Inflammatory macrophage treated with lipopolysaccharide for 4 hours (primary cell): ENCODE results near the gene LDHD.
A peak's percentile ranks its signal among the peaks of the same experiment; 100 is the strongest.
"Not testable (repeated sequence)": the region's sequence is repeated elsewhere in the genome, so short reads cannot be mapped to it uniquely, and the experiment has no call there.

Source experiments
- DNase-seq: peaks from one replicate; pipeline ENCODE4 v3.0.0-alpha.2; 2020

Gene LDHD

DNA sequence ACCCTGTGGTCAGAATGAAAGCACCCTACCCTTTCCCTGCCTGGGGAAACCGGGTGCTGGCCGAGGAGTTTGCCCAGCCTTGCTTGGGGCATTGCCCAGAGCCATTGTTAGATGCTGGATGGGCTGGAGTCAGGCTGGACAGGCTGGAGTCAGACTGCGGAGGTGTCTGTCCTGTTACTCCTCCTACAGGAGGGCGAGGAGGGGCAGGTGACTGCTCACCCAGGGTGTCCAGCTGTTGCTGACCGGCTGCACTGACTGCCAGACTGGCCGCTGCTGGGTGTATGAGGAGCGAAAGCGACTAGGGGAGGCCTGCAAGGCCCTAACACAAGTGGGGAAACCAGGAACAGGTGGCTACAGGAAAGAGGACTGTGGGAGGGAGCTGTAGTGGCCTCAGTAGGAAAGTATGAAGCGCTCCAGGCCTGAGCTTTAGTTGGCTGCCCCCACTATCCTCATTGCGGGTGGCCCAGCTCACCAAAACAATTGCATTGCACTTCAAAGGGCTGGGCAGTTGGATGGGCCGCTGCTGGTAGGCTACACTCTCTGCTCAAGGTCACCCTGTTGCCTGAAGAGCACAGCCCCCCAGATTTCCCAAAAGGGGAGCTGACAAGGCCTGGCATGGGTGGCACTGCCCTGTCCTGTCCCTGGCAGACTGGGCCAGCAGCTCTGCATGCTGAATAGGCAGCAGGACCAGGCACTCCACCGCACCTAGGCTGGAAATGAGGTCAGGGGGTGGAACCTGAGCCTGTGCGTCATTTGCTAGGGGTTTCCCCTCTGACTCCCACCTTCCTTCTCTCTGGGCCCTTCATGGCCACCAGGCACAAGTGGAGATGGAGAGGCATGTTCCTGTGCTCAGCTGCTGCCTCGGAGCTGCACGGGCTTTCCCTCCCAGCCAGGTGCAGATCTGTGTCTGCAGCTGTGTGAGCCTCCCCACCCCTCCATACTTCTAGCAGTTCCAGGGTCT lies 18.4 kb downstream of the LDHD start:
- DNase-seq, result no peak

- DNase-seq, result no peak
These were observed 19.3 kb downstream of the LDHD start for GRCh38 chr16:75097191-75097761.

GRCh38 chr16:75096656-75097055 lies 19.9 kb downstream of the LDHD start:
- no peak for DNase-seq

GRCh38 chr16:75095204-75095621 lies 21.4 kb downstream of the LDHD start:
- DNase-seq, result no peak

GRCh38 chr16:75093598-75094540 lies 22.7 kb downstream of the LDHD start:
- no peak for DNase-seq

DNA sequence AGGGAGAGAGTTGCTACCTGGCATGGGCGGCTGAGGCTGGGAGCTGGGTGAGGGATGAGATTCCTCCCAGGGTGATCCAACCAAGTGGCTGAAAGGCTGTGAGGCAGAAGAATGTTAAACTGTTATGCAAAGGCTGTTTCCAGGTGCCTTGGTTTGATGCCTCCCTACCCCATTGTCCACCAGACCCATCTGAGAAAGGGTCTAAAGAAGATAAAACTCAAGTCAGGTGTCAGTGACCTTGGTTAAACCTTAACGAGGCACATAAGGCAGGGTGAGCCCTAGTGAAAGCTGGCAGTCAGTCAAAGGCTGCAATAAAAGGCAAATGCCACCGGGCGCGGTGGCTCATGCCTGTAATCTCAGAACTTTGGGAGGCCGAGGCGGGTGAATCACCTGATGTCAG lies 23.8 kb downstream of the LDHD start:
- no peak for DNase-seq

GRCh38 chr16:75091619-75092018 lies 25.0 kb downstream of the LDHD start:
- not testable (repeated sequence) for DNase-seq

DNA sequence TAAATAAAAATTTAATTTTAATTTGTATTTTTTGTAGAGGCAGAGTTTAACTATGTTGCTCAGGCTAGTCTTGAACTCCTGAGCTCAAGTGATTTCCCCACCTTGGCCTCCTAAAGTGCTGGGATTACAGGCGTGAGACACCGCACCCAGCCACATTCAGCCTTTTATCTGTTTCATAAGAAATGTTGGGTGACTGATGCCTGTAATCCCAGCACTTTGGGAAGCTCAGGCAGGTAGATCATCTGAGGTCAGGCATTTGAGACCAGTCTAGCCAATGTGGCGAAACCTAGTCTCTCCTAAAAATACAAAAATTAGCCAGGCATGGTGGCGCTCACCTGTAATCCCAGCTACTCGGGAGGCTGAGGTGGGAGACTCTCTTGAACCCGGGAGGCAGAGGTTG lies 25.7 kb downstream of the LDHD start:
- not testable (repeated sequence) for DNase-seq

DNA sequence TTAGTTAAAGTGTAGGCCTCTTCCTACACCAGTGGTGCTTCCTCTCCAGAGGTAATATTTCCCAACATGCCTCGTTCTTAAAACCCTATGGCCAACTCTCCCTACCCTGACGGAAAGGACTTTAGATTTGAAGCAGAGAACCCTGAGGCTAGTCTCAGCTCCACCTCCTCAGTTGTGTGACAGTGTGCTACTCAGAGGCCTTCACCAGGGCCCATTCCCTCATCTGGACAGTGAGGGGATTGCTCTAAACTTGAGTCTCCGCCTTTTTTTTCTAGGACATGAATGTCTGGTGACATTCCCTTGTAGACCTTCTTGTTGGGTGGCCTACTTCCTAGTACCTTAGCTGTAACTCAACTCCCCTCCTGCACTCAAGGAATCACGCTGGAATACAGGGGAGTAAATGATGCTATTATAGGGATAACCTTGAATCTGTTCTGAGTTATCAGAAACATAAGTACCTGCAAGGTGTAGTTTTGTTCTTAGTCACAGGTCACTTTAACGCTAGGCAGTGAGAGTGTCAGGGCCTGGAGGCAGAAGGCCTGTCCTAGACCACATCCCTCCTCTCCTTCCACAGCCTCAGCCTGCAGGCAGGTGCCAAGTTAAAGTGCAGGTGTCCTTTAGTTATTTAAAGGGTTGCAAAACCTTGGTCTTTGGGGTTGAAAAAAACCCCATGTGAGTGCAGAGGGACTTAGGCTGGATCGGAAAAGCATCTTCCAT lies 26.9 kb downstream of the LDHD start:
- no peak for DNase-seq

- no peak for DNase-seq
These were observed 27.6 kb downstream of the LDHD start for GRCh38 chr16:75088934-75089333.

GRCh38 chr16:75088216-75088615 lies 28.4 kb downstream of the LDHD start:
- DNase-seq, result no peak

DNA sequence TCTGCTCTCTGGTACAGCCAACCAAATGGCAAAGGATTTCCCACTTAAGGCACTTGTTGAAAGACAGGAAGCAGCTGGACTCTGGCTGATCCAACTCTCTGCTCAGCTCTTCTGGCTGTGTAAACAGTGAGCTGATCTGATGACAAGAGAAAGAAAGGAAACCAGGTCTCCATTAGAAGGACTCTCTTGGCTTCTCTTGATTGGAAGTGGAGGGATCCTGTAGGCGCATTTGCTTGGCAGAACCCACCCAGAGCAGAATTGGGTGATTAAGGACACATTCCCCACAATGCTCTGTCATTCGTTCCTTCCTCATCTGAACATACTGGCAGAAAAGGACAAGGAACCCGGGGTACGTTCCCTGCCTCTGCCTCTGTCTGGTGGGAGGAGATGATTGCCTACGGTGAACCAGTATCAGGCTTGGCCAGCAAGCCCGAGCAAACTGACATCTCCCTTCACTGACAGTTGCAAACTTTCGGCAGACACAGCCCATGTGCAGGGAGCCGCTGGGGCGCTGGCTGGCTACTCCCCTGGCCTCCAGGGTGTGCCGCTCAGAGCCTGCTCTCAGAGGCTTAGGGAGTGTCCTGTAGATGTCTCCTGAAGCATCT lies 29.1 kb downstream of the LDHD start:
- DNase-seq, result no peak

DNA sequence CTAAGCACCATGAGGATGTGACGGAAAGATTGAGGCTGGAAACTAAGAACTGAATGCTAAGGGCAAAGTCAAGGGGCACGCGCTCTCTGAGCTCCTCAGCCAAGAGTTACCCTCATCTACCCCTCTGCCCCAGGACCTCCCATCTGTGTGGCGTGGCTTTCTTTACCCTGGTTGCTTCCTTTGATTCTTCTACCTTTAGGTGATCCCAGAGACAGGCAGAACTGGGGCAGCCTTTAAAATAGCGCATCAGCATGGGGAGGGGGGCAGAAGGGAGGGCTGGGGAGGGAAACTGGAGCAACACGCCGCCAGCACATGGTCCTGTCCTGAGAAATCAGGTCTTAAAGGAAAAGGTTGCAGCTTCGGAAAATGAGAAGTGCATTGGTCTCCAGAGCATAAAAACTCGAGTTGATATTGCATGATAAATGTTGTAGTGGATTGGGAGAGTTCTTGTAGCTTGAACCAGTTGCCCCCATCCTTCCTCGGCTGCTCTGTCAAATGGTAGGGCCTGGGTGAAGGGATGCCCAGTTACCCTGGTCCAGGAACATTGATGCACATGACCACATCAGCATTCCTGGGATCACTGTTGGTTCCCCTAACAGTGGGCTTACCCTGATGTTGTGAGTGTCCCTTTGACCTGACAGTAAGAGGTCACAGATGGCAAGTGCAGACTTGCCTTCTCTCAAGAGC lies 29.7 kb downstream of the LDHD start:
- DNase-seq, result no peak

- DNase-seq, result no peak
These were observed 30.3 kb downstream of the LDHD start for GRCh38 chr16:75086281-75086680.

- DNase-seq, result no peak
These were observed 31.0 kb downstream of the LDHD start for GRCh38 chr16:75085556-75085955.

DNA sequence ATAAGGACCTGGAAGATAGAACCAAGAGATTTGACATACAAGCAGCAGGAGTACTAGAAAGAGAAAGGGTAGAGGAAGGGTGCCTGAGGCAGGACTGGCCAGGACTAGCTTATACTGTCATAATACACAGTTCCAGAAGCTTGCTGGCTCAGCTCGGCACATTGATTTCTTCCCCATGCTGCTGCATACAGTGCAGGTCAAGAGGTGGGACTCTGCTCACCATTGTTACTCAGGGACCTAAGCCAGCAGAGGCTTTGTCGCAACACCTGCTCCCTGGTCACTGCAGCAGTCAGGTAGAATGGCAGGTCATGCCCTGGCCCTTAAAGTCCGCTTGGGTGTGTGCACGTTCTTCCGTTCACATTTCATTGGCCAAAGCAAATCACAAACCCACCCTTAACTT lies 32.8 kb downstream of the LDHD start:
- no peak for DNase-seq

DNA sequence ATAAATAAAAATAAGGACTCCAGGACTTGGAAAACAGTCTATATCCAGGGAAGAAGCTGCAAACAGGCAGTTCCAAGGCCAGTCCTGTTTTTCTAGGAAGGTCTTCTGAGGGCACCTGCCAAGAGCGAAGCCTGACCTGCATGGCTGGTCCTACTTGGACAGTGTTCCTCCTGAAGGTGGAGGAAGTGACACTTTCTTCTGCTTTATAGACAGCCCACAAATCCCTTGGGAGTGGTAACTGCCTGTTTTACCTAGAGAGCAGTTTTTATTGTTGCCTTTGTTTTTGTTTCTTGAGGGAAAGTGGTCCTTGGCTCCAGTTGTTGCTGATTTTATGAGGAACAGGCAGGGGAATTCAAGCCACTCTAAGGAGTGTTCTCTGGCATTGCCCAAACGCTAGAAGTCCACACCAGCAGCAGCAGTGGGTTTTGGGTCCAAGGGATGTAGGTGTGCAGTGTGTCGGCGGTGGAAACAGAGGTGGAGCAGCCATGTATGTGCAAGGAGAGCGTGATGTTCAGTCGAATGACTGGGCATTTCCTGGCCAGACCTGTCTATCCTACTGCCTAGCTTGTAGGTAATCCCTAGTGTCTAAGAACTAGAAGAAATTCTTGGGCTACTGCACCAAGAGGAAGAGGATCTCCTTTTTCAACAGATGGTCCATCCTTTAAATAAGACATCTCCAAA lies 35.3 kb downstream of the LDHD start:
- DNase-seq, result no peak

DNA sequence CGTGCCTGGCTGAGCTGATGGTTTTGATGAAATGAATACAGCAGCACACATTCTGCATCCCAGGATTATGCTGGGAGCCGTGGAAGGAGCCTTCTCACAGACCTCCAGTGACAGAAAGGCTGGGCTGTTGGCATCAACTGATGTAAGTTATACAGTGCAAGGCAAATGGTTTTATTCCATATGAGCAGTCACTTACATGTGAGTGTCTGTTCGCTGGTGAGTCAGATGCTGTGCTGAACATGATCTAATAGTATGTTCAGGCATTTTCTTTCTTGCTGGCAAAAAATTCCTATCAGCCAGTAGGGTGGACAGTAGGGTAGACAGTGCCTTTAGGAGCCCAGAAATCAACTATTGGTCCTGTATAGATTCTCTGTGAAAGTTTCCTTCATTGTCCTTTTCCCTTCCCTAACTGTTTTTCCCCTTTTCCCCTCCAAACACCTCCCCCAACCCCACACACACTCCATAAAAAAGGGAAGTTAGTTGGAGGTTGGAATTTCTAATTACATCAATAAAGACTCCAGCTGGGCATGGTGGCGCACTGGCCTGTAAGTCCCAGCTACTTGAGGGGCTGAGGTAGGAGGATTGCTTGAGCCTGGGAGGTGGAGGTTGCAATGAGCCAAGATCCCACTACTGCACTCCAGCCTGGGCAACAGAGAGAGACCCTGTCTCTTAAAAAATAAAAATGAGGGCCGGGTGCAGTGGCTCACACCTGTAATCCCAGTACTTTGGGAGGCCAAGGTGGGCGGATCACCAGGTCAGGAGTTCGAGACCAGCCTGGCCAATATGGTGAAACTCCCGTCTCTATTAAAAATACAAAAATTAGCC lies 36.2 kb downstream of the LDHD start:
- peak; percentile 68 for DNase-seq

GRCh38 chr16:75079346-75079926 lies 37.1 kb downstream of the LDHD start:
- no peak for DNase-seq

GRCh38 chr16:75078886-75079285 lies 37.7 kb downstream of the LDHD start:
- DNase-seq, result no peak
